OCI-LY1 (cell line): ENCODE data around the gene SMC3.

Experiments used
- CTCF ChIP-seq: fragments of 200-600 bp; sonication (generic), shearing (Covaris generic); IDR thresholded peaks from 2 replicates; pipeline ENCODE4 v1.5.1; 2017; ENCODE audit warnings: mild to moderate bottlenecking, antibody characterized with exemption, low read length, moderate library complexity, mixed read lengths
- EZH2 ChIP-seq: fragments of 200-600 bp; sonication (generic), shearing (Covaris generic); IDR thresholded peaks from 2 replicates; pipeline ENCODE4 v1.8.0; 2017; ENCODE audit warnings: borderline replicate concordance, mixed run types, mild to moderate bottlenecking, antibody characterized with exemption, low read length, moderate library complexity, mixed read lengths

DNA sequence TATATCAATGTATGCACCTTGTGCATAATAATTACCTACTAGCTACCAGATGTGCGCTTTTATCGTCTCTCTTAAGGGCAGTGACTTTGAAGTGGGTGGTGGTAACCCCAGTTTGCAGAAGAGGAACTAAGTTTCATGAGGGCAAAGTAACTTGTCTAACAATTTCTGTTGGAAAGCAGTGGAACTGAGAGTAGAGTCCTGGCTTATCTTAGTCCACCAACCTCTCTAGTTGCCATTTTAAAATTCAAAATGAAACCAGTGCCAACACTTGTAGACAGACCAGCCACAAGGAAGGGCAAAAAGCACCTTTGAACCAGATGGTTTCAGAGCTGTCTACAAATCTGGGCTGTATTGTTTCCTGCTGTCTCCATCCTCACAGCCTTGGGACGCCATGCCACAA is 44.6 kb downstream of the SMC3 start:
- TF ChIP-seq CTCF (no peak), EZH2 (no peak)
